Type B pancreatic cell (in vitro differentiated cells): ENCODE data around the gene PIP5K1C. TPM values are rescaled to one million over a fixed set of nuclear protein-coding genes. Genes with fewer than 3 reads are reported as not detected.

Experiments
- DNase-seq: peaks from one replicate; pipeline ENCODE4 v3.0.0; 2021; ENCODE audit warnings: mixed read lengths; ENCODE audit not compliant: unreplicated experiment; ENCODE audit errors: extremely low spot score
- H3K27ac Mint-ChIP-seq: 2 replicates; pipeline ENCODE4 v1.8.0; 2021; ENCODE audit warnings: mild to moderate bottlenecking, mixed read lengths
- H3K27me3 Mint-ChIP-seq: 2 replicates; pipeline ENCODE4 v1.8.0; 2021; ENCODE audit warnings: mixed read lengths
- H3K36me3 Mint-ChIP-seq: 2 replicates; pipeline ENCODE4 v1.8.0; 2021; ENCODE audit warnings: mixed read lengths
- H3K4me1 Mint-ChIP-seq: one replicate; pipeline ENCODE4 v1.8.0; 2021; ENCODE audit warnings: mixed read lengths; ENCODE audit not compliant: unreplicated experiment
- H3K4me3 Mint-ChIP-seq: 2 replicates; pipeline ENCODE4 v1.8.0; 2021; ENCODE audit warnings: mild to moderate bottlenecking, mixed read lengths
- H3K9me3 Mint-ChIP-seq: 2 replicates; pipeline ENCODE4 v1.8.0; 2021; ENCODE audit warnings: mixed read lengths
- CTCF ChIP-seq: fragments of 200-600 bp; sonication (generic); conservative IDR thresholded peaks from 2 replicates; pipeline ENCODE4 v1.5.0; 2021; ENCODE audit warnings: antibody characterized with exemption, mild to moderate bottlenecking
- total RNA-seq: library from RNA; stranded (reverse); gene quantifications from 2 replicates; pipeline ENCODE4 v1.2.1, GENCODE V29; 2021; ENCODE audit warnings: low replicate concordance

Gene PIP5K1C
- total RNA-seq, 1 donor from 2014 or later: 44.5 TPM

GRCh38 chr19:3661284-3662238 lies 38.7 kb downstream of the PIP5K1C start:
- Mint-ChIP-seq H3K9me3 (no peaks in the 10 kb centered on the region), H3K36me3 (peaks cover 3% of the 10 kb centered on the region), H3K27ac (no peak overlapping the region), H3K4me1 (no peaks in the 10 kb centered on the region), H3K27me3 (no peaks in the 10 kb centered on the region), H3K4me3 (no peak overlapping the region)
- DNase-seq: no peak
- no peak for TF ChIP-seq CTCF

GRCh38 chr19:3660493-3661219 lies 39.6 kb downstream of the PIP5K1C start:
- no peak for TF ChIP-seq CTCF
- Mint-ChIP-seq H3K9me3 (no peaks in the 10 kb centered on the region), H3K36me3 (peaks cover 3% of the 10 kb centered on the region), H3K4me1 (no peaks in the 10 kb centered on the region), H3K27me3 (no peaks in the 10 kb centered on the region), H3K27ac (no peak overlapping the region), H3K4me3 (no peak overlapping the region)
- DNase-seq: no peak

- H3K27ac Mint-ChIP-seq: no peak overlapping the region
- no peak for TF ChIP-seq CTCF
- DNase-seq: no peak
- no peaks in the 10 kb centered on the region for H3K27me3 Mint-ChIP-seq
- H3K36me3 Mint-ChIP-seq: peaks cover 3% of the 10 kb centered on the region
- H3K4me1 Mint-ChIP-seq: no peaks in the 10 kb centered on the region
- no peak overlapping the region for H3K4me3 Mint-ChIP-seq
- H3K9me3 Mint-ChIP-seq: no peaks in the 10 kb centered on the region
Observed at GRCh38 chr19:3659746-3660112, 40.5 kb downstream of the PIP5K1C start.

- Mint-ChIP-seq H3K27me3 (no peaks in the 10 kb centered on the region), H3K9me3 (no peaks in the 10 kb centered on the region), H3K4me1 (no peaks in the 10 kb centered on the region), H3K4me3 (no peak overlapping the region), H3K36me3 (peaks cover 3% of the 10 kb centered on the region), H3K27ac (no peak overlapping the region)
- no peak for DNase-seq
- no peak for TF ChIP-seq CTCF
Observed at GRCh38 chr19:3658870-3659745, 41.2 kb downstream of the PIP5K1C start.
